ENCODE measurements around the gene CHCHD3.

- TF ChIP-seq POLR2A (IDR thresholded peaks at IDR 0.05; ENCODE audit: low read depth, low read length), result no peak
- no peak for TF ChIP-seq POLR2AphosphoS5 (IDR thresholded peaks at IDR 0.05; ENCODE audit: low read depth, low read length)
Measured at GRCh38 chr7:133036289-133036688, 45.6 kb downstream of the CHCHD3 start.
